ENCODE measurements around the gene SPIB. TPM values are rescaled to one million over a fixed set of nuclear protein-coding genes. Genes with fewer than 3 reads are reported as not detected.

The SPIB gene
- total and polyA plus RNA-seq, 2 experiments from 2014 or later = 12.6 to 17.5 TPM

DNA sequence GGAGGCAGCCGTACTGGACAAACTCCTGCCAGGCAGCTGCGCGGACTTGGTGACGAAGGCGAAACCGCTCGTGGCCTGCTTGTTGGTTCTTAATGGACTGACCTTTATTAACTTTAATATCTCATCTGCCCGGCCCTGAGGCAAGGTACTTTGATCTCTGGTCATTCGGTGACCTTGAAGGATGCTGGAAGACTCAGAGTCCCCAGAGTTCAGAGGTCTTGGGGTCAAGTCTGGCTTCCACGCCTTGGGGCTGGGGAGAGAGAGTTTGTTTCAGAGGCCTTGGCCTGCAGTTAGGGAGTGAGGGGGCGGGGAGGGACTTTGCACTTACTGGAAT lies 47.9 kb downstream of the SPIB start (continued):
- TF ChIP-seq ETS1 (IDR thresholded peaks at IDR 0.05) (no peak), ZNF114 (CRISPR knock-in tag; IDR thresholded peaks at IDR 0.05) (no peak), STAT1 (IDR thresholded peaks at IDR 0.05; ENCODE audit: unreplicated experiment) (no peak), NANOG (IDR thresholded peaks at IDR 0.05; ENCODE audit: borderline replicate concordance) (no peak), CTCF (conservative IDR thresholded peaks at IDR 0.05; ENCODE audit: low read depth in 2 of 2) (no peak)

DNA sequence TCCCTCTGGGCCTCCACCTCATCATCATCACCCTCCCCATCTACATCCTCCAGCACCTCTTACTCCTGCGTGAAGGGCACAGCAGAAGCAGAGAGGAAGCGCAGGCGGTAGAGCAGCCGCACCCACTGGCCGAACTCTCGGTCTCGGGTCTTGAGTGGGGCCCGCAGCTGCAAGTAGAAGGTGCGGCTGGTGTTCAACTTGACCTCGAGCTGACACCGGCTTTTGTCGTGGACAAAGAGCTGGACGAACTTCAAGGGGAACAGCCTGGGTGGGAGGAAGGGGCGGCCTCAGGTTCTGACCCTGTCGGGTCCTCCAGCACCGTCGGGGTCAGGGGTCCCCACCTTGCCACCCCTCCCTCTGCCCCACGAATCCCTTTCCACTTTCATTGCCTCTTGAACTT lies 48.8 kb downstream of the SPIB start:
- no peaks in the 10 kb centered on the region for H4K20me1 ChIP-seq (replicated peaks; ENCODE audit: insufficient read depth)
- no peak for ATAC-seq
- H3K9me3 Mint-ChIP-seq = peaks cover 95% of the 10 kb centered on the region
- no peak for TF ChIP-seq ETS1 (IDR thresholded peaks at IDR 0.05)
- TF ChIP-seq ZNF114 (CRISPR knock-in tag; IDR thresholded peaks at IDR 0.05) = no peak
- TF ChIP-seq STAT1 (IDR thresholded peaks at IDR 0.05; ENCODE audit: unreplicated experiment) = no peak
- TF ChIP-seq ZNF462 (CRISPR knock-in tag; IDR thresholded peaks at IDR 0.05) = no peak
- TF ChIP-seq CREB1 (CRISPR knock-in tag; IDR thresholded peaks at IDR 0.05; ENCODE audit: low read depth) = no peak
- TF ChIP-seq JUNB (IDR thresholded peaks at IDR 0.05; ENCODE audit: unreplicated experiment) = no peak
- TF ChIP-seq ZNF331 (CRISPR knock-in tag; IDR thresholded peaks at IDR 0.05; ENCODE audit: low read depth) = no peak
- no peak for TF ChIP-seq EZH2phosphoT487 (IDR thresholded peaks at IDR 0.05; ENCODE audit: unreplicated experiment)
- no peak for TF ChIP-seq EZH2 (IDR thresholded peaks at IDR 0.05; ENCODE audit: low read depth, unreplicated experiment)
- TF ChIP-seq NANOG (IDR thresholded peaks at IDR 0.05; ENCODE audit: borderline replicate concordance) = no peak

More for the DNA sequence above, 48.8 kb downstream of the SPIB start:
- no peak overlapping the region for H2AFZ ChIP-seq
- no peak overlapping the region for H3K4me2 ChIP-seq
- H3K4me1 ChIP-seq (ENCODE audit: insufficient read depth) = 0 out of 2 replicates have a peak, but pooled peaks cover 3% of the 10 kb centered on the region
- no peaks in the 10 kb centered on the region for H3K79me2 ChIP-seq (replicated peaks; ENCODE audit: insufficient read depth)
- H3K36me3 ChIP-seq (ENCODE audit: insufficient read depth) = no peaks in the 10 kb centered on the region
- no peaks in the 10 kb centered on the region for H3K9me2 ChIP-seq (ENCODE audit: insufficient read depth)
- H3K27me3 Mint-ChIP-seq (ENCODE audit: insufficient read depth, low read depth, poor library complexity) = peaks cover 13% of the 10 kb centered on the region
- peaks cover 8% of the 10 kb centered on the region for H3F3A ChIP-seq (replicated peaks; ENCODE audit: low read depth)
- H3K27ac Mint-ChIP-seq = no peak overlapping the region
- no peak overlapping the region for H3K4me3 Mint-ChIP-seq
- no peak overlapping the region for H3K4me3 ChIP-seq
- no peak for DNase-seq (ENCODE audit: low spot score)
- no peaks in the 10 kb centered on the region for H3K27me3 ChIP-seq (ENCODE audit: insufficient read depth)
- H3K27ac ChIP-seq (ENCODE audit: low read depth) = no peak overlapping the region
- H3K4me1 Mint-ChIP-seq = no peaks in the 10 kb centered on the region
- peaks cover 44% of the 10 kb centered on the region for H3K36me3 Mint-ChIP-seq (ENCODE audit: low read depth)
